NB4 (cell line): ENCODE measurements around the gene TCEAL1.

ENCODE experiments used
- MYC ChIP-seq: IDR thresholded peaks from 2 replicates; pipeline ENCODE4 v1.6.1; 2011; ENCODE audit warnings: low read depth, low read length
- POLR2A ChIP-seq: IDR thresholded peaks from 2 replicates; pipeline ENCODE4 v1.6.1; 2011; ENCODE audit warnings: mild to moderate bottlenecking; ENCODE audit not compliant: insufficient read length; ENCODE audit errors: extremely low read depth
- TF ChIP-seq, protein P1 (sequence below): IDR thresholded peaks from one replicate; pipeline ENCODE4 v1.5.1; 2012; ENCODE audit warnings: low read depth, low read length

DNA sequence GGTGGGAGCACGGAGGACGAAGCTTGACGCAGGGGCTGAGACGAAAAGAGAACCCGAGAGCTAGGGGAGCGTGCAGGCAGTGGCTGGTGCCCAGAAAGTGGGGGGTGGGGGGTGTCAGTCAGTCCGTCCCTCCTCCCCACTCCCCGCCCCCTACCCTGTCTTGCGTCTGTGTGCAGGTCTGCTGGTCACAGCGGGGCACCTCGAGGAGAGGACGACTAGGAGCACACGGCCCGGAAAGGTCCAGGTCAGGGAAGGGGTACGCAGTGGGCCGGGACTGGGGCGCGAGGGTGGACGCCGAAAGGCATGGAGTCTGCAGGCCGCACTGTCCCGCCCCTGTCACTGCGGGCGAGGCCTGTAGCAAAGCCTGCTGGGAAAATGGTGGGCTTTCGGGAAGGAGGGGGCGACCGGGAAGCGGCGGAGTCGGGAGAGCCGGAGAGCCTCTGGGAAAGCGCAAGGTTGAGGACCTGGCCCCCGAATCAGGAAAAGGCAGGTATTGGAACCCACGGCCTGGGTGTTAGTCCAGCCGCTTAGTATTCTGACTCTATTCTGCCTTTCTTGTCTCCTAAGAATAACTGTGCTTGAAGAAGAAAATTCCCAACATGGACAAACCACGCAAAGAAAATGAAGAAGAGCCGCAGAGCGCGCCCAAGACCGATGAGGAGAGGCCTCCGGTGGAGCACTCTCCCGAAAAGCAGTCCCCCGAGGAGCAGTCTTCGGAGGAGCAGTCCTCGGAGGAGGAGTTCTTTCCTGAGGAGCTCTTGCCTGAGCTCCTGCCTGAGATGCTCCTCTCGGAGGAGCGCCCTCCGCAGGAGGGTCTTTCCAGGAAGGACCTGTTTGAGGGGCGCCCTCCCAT is 769 bp downstream of the TCEAL1 start:
- TF ChIP-seq POLR2A (no peak), MYC (no peak)
- TF ChIP-seq, protein P1, sequence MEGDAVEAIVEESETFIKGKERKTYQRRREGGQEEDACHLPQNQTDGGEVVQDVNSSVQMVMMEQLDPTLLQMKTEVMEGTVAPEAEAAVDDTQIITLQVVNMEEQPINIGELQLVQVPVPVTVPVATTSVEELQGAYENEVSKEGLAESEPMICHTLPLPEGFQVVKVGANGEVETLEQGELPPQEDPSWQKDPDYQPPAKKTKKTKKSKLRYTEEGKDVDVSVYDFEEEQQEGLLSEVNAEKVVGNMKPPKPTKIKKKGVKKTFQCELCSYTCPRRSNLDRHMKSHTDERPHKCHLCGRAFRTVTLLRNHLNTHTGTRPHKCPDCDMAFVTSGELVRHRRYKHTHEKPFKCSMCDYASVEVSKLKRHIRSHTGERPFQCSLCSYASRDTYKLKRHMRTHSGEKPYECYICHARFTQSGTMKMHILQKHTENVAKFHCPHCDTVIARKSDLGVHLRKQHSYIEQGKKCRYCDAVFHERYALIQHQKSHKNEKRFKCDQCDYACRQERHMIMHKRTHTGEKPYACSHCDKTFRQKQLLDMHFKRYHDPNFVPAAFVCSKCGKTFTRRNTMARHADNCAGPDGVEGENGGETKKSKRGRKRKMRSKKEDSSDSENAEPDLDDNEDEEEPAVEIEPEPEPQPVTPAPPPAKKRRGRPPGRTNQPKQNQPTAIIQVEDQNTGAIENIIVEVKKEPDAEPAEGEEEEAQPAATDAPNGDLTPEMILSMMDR, result no peak
